Stimulated activated memory B cell treated with anti-CD40 and anti-IgM and Interleukin-4, amounts not matched to agents 10 μg/mL and 1 μg/mL and 100 μg/mL, for 72 hours (primary cell): Measurements from ENCODE around the gene MAP4.
"Not testable (repeated sequence)": the region's sequence is repeated elsewhere in the genome, so short reads cannot be mapped to it uniquely, and the experiment has no call there.

Experiments
- ATAC-seq: fragments of 150-1000 bp; cut with Tn5 transposase; 2 replicates; pipeline ENCODE4 v1.10.0; 2021
- H3K27ac Mint-ChIP-seq: one replicate; pipeline ENCODE4 v1.8.0; 2022; ENCODE audit warnings: mild to moderate bottlenecking, mixed read lengths
- H3K27me3 Mint-ChIP-seq: one replicate; pipeline ENCODE4 v1.8.0; 2022; ENCODE audit warnings: mixed read lengths
- H3K36me3 Mint-ChIP-seq: one replicate; pipeline ENCODE4 v1.8.0; 2022; ENCODE audit warnings: mixed read lengths
- H3K4me1 Mint-ChIP-seq: one replicate; pipeline ENCODE4 v1.8.0; 2022; ENCODE audit warnings: mixed read lengths
- H3K4me3 Mint-ChIP-seq: one replicate; pipeline ENCODE4 v1.8.0; 2022; ENCODE audit warnings: mild to moderate bottlenecking, moderate library complexity, mixed read lengths
- H3K9me3 Mint-ChIP-seq: one replicate; pipeline ENCODE4 v1.8.0; 2022; ENCODE audit warnings: mixed read lengths

Gene MAP4

GRCh38 chr3:47847801-47848518, 168.3 kb downstream of the MAP4 start:
- H3K4me3 Mint-ChIP-seq = no peak overlapping the region
- no peaks in the 10 kb centered on the region for H3K4me1 Mint-ChIP-seq
- ATAC-seq = no peak
- peaks cover 68% of the 10 kb centered on the region for H3K36me3 Mint-ChIP-seq
- no peaks in the 10 kb centered on the region for H3K9me3 Mint-ChIP-seq
- H3K27me3 Mint-ChIP-seq = no peaks in the 10 kb centered on the region
- H3K27ac Mint-ChIP-seq = no peak overlapping the region

DNA sequence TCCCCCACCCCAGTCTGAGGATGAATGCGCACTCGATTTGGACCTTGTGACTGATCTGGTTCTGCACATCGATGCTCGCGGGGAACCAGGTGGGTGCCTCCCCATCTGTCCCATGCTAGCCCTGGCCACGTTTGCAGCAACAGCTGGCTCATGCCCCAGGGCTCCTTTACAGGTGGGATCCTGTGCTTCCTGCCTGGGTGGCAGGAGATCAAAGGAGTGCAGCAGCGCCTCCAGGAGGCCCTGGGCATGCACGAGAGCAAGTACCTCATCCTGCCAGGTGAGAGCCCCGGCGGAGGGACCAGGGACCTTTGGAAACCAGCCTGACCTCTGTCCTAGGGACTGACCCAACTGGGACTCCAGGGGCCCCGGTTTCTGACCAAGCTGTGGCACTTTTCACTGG, 169.0 kb downstream of the MAP4 start:
- Mint-ChIP-seq H3K27me3 (no peaks in the 10 kb centered on the region), H3K4me1 (no peaks in the 10 kb centered on the region), H3K4me3 (no peak overlapping the region), H3K36me3 (peaks cover 68% of the 10 kb centered on the region), H3K27ac (no peak overlapping the region), H3K9me3 (no peaks in the 10 kb centered on the region)
- ATAC-seq = no peak

DNA sequence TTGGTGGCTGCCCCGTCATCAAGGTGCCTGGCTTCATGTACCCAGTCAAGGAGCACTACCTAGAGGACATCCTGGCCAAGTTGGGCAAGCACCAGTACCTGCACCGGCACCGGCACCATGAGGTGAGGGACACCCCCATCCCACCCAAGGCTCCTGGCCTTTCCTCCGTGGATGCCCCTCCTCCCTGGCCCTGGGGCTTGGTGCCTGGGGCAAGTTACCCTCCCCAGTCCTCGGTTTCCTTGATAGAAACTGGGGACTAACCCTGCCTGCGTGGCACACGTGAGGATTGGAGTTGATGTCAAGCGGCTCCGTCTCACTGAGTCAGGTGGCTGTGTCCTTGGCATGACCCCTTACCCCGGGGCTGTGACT, 169.4 kb downstream of the MAP4 start:
- no peaks in the 10 kb centered on the region for H3K4me1 Mint-ChIP-seq
- H3K27me3 Mint-ChIP-seq = no peaks in the 10 kb centered on the region
- peaks cover 68% of the 10 kb centered on the region for H3K36me3 Mint-ChIP-seq
- no peak overlapping the region for H3K4me3 Mint-ChIP-seq
- no peak overlapping the region for H3K27ac Mint-ChIP-seq
- ATAC-seq = no peak
- H3K9me3 Mint-ChIP-seq = no peaks in the 10 kb centered on the region

DNA sequence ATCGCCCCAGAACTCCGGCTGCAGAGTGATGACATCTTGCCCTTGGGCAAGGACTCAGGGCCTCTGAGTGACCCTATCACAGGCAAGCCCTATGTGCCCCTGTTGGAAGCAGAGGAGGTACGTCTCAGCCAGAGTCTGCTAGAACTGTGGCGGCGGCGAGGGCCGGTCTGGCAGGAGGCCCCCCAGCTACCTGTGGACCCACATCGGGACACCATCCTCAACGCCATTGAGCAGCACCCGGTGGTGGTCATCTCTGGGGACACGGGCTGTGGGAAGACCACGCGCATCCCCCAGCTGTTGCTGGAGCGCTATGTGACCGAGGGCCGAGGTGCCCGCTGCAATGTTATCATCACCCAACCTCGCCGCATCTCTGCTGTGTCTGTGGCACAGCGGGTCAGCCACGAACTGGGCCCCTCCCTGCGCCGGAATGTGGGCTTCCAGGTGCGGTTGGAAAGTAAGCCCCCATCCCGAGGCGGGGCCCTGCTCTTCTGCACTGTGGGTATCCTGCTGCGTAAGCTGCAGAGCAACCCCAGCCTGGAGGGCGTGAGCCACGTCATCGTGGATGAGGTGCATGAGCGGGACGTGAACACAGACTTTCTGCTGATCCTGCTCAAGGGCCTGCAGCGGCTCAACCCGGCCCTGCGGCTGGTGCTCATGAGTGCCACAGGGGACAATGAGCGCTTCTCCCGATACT, 169.9 kb downstream of the MAP4 start:
- Mint-ChIP-seq H3K4me3 (no peak overlapping the region), H3K27me3 (no peaks in the 10 kb centered on the region), H3K9me3 (no peaks in the 10 kb centered on the region), H3K4me1 (no peaks in the 10 kb centered on the region), H3K36me3 (peaks cover 73% of the 10 kb centered on the region), H3K27ac (no peak overlapping the region)
- peak; percentile 7 for ATAC-seq

DNA sequence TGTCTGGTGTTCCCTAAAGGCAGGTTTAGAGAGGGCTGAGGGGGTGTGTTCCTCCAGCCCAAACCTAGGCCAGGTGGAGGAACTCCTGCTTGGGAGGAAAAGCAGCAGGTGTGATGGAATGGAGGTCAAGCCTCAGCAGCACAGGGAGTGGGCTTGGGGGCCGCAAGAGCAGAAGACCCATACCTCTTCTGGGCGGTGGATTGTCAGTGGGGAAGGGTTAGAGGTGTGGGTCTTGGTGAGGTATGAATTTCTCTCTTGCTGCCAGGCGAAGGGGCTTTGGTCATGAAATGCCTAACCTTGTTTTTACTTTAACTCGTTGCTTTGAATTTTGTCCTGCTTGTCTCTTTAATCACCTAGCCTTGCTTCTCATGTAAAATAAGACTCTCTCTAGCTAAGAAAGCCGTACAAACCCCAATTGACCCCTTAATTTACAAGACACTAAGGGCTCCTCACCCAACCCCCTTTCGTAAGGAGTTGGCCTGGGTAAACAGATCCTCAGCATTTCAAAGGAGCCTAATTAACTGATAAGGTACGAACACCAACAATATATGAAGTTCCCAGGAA, 174.3 kb downstream of the MAP4 start:
- peaks cover 72% of the 10 kb centered on the region for H3K36me3 Mint-ChIP-seq
- no peaks in the 10 kb centered on the region for H3K4me1 Mint-ChIP-seq
- H3K4me3 Mint-ChIP-seq = no peak overlapping the region
- ATAC-seq = no peak
- no peaks in the 10 kb centered on the region for H3K9me3 Mint-ChIP-seq
- no peak overlapping the region for H3K27ac Mint-ChIP-seq
- no peaks in the 10 kb centered on the region for H3K27me3 Mint-ChIP-seq

DNA sequence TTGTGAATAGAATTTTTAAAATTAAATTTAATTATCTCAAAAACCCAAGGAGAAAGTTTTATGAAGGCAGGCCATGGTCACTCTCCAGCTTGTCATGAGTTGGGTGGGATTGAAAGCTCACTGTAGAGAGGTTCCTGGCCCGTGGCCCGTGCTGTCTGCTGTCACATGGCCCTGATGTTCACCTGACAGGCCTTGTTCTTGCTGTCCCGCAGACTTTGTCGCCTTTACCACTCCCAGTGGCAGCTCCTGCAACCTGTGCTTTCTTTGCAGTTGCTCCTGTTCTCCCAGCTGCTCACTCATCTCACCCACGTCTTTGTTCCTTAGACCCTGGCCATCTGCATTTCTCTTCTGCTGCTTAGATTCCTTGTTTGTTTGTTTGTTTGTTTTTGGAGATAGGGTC, 177.7 kb downstream of the MAP4 start:
- no peak for ATAC-seq
- H3K4me1 Mint-ChIP-seq = peaks cover 5% of the 10 kb centered on the region
- H3K4me3 Mint-ChIP-seq = no peak overlapping the region
- no peaks in the 10 kb centered on the region for H3K9me3 Mint-ChIP-seq
- no peak overlapping the region for H3K27ac Mint-ChIP-seq
- no peaks in the 10 kb centered on the region for H3K27me3 Mint-ChIP-seq
- H3K36me3 Mint-ChIP-seq = peaks cover 66% of the 10 kb centered on the region

DNA sequence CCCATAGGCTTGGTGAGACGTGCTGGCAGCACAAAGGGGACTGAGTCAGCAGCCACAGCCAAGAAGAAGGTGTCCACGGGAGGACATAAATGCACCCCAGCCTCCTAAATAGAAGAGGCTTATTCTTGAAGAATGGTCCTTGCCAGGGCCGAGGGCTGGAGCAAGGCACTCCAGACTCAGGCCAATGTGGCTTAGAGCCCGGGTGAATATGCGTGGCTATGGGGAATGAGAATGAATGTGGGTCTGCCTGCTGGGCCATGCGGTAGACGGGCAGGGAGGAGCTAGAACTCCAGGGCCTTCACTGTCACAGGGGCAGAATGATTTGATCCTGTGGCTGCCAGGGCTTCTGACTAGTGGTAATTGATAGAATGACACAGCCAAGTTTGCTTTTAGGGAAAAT, 179.2 kb downstream of the MAP4 start:
- ATAC-seq = no peak
- Mint-ChIP-seq H3K27me3 (no peaks in the 10 kb centered on the region), H3K4me3 (no peak overlapping the region), H3K4me1 (peaks cover 5% of the 10 kb centered on the region), H3K27ac (peak overlapping the region; percentile 2), H3K9me3 (no peaks in the 10 kb centered on the region), H3K36me3 (peaks cover 58% of the 10 kb centered on the region)

DNA sequence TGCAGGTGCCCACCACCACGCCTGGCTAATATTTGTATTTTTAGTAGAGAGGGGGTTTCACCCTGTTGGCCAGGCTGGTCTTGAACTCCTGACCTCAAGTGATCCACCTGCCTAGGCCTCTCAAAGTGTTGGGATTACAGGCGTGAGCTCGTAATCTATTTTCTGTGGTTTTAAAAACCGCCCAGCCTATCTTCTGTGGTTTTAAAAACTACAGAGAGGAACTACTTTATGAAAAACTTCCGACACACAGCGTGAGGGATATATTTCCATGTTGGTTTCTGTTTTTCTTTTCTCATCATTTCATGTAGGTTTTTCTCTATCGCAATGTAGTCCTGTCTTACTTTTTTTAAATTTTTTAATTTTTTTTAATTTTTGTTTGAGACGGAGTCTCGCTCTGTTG, 186.7 kb downstream of the MAP4 start:
- not testable (repeated sequence) for ATAC-seq, H3K27me3 Mint-ChIP-seq, H3K4me3 Mint-ChIP-seq, H3K9me3 Mint-ChIP-seq
- peaks cover 53% of the 10 kb centered on the region for H3K36me3 Mint-ChIP-seq
- peak overlapping the region; percentile 33 for H3K27ac Mint-ChIP-seq
- peaks cover 35% of the 10 kb centered on the region for H3K4me1 Mint-ChIP-seq

DNA sequence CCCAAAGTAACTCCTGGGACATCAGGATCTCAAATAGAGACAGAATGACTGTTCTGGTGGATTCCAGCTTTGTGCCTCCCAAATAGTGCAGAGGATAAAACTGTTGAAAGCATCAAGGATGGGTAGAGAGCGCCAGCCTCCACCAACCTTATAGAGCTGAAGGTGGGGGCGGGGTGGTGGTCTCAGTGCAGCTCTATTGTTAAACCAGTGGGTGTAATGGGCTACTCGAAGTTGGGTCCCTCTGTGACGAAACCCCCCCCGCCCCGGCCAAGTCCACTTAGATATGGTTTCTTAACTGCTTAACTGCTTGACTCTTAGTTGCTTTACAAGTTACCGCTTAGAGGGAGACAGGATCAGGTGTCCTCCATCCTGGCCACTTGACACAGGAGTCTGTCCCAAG, 190.6 kb downstream of the MAP4 start:
- Mint-ChIP-seq H3K27ac (peak overlapping the region; percentile 81), H3K9me3 (no peaks in the 10 kb centered on the region)
- no peak for ATAC-seq

GRCh38 chr3:47824541-47825473, 191.4 kb downstream of the MAP4 start:
- peaks cover 39% of the 10 kb centered on the region for H3K4me1 Mint-ChIP-seq
- peaks cover 43% of the 10 kb centered on the region for H3K36me3 Mint-ChIP-seq
- H3K9me3 Mint-ChIP-seq = no peaks in the 10 kb centered on the region
- H3K27me3 Mint-ChIP-seq = no peaks in the 10 kb centered on the region
- H3K27ac Mint-ChIP-seq = peak overlapping the region; percentile 81
- ATAC-seq = peak; percentile 99
- H3K4me3 Mint-ChIP-seq = peak overlapping the region; percentile 83

More for the DNA sequence above, 190.6 kb downstream of the MAP4 start:
- Mint-ChIP-seq H3K4me1 (peaks cover 39% of the 10 kb centered on the region), H3K4me3 (peak overlapping the region; percentile 83), H3K36me3 (peaks cover 41% of the 10 kb centered on the region), H3K27me3 (no peaks in the 10 kb centered on the region)

- peaks cover 32% of the 10 kb centered on the region for H3K36me3 Mint-ChIP-seq
- H3K27ac Mint-ChIP-seq = no peak overlapping the region
- ATAC-seq = no peak
- H3K4me1 Mint-ChIP-seq = peaks cover 9% of the 10 kb centered on the region
- no peaks in the 10 kb centered on the region for H3K27me3 Mint-ChIP-seq
- H3K9me3 Mint-ChIP-seq = no peaks in the 10 kb centered on the region
- no peak overlapping the region for H3K4me3 Mint-ChIP-seq
Observed at GRCh38 chr3:47817609-47818008, 198.6 kb downstream of the MAP4 start.

GRCh38 chr3:47813551-47814177, 202.6 kb downstream of the MAP4 start:
- H3K36me3 Mint-ChIP-seq = peaks cover 21% of the 10 kb centered on the region
- no peaks in the 10 kb centered on the region for H3K9me3 Mint-ChIP-seq
- no peak overlapping the region for H3K4me3 Mint-ChIP-seq
- H3K27ac Mint-ChIP-seq = peak overlapping the region; percentile 38
- H3K4me1 Mint-ChIP-seq = peaks cover 9% of the 10 kb centered on the region
- no peak for ATAC-seq
- no peaks in the 10 kb centered on the region for H3K27me3 Mint-ChIP-seq

DNA sequence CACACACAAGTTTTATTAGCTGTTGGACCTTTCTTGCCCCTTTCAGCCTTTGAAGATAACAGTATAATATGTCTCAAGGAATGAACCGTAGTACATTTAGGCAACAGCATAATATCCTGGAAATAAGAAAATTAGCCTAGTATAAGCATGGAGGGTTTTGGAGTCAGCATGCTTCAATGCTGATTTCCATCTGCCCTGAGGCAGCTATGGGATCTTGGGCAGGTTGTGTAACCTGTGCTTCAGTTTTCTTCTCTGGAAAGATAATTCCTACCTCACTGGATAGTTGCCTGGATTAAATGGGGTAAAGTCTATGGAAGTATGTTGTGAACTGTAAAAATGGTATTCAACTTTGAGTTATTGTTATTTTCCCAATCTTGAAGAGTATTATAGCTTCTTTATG, 211.6 kb downstream of the MAP4 start:
- Mint-ChIP-seq H3K9me3 (no peaks in the 10 kb centered on the region), H3K4me1 (peaks cover 11% of the 10 kb centered on the region), H3K27ac (no peak overlapping the region), H3K36me3 (no peaks in the 10 kb centered on the region), H3K4me3 (no peak overlapping the region), H3K27me3 (no peaks in the 10 kb centered on the region)
- no peak for ATAC-seq

GRCh38 chr3:47803480-47804025, 212.7 kb downstream of the MAP4 start:
- no peak for ATAC-seq
- peak overlapping the region; percentile 87 for H3K27ac Mint-ChIP-seq
- peaks cover 11% of the 10 kb centered on the region for H3K4me1 Mint-ChIP-seq
- H3K27me3 Mint-ChIP-seq = no peaks in the 10 kb centered on the region
- H3K36me3 Mint-ChIP-seq = no peaks in the 10 kb centered on the region
- no peaks in the 10 kb centered on the region for H3K9me3 Mint-ChIP-seq
- H3K4me3 Mint-ChIP-seq = peak overlapping the region; percentile 97
